GM19043 (cell line): Measurements from ENCODE around the gene ALB.
"Not testable (repeated sequence)": the region's sequence is repeated elsewhere in the genome, so short reads cannot be mapped to it uniquely, and the experiment has no call there.

ENCODE experiments used
- ATAC-seq: cut with Tn5 transposase; IDR thresholded peaks from one replicate; pipeline ENCODE4 v1.9.1; 2021; ENCODE audit warnings: low read depth; ENCODE audit not compliant: unreplicated experiment

ALB gene

GRCh38 chr4:73404042-73404441, at the start of gene ALB:
TSS of gene ALB (plus strand) at chr4:73404287. CDS start at chr4:73404328, 41 bp downstream.
- no peak for ATAC-seq

- not testable (repeated sequence) for ATAC-seq
These were observed 46.9 kb upstream of the ALB start for GRCh38 chr4:73357174-73357573.

GRCh38 chr4:73369506-73370199, 34.4 kb upstream of the ALB start:
- ATAC-seq, result not testable (repeated sequence)

- no peak for ATAC-seq
These were observed 28.8 kb upstream of the ALB start for GRCh38 chr4:73375328-73375741.

- no peak for ATAC-seq
These were observed 27.8 kb upstream of the ALB start for GRCh38 chr4:73376251-73376650.

- no peak for ATAC-seq
These were observed 27.1 kb upstream of the ALB start for GRCh38 chr4:73376976-73377375.

GRCh38 chr4:73378887-73379286, 25.2 kb upstream of the ALB start:
- ATAC-seq, result no peak

- ATAC-seq, result no peak
These were observed 24.1 kb upstream of the ALB start for GRCh38 chr4:73379946-73380345.

- ATAC-seq, result no peak
These were observed 22.9 kb upstream of the ALB start for GRCh38 chr4:73381214-73381613.

GRCh38 chr4:73383452-73383851, 20.6 kb upstream of the ALB start:
- ATAC-seq, result no peak

GRCh38 chr4:73387552-73387951, 16.5 kb upstream of the ALB start:
- peak; percentile 58 for ATAC-seq

- ATAC-seq, result no peak
These were observed 15.2 kb upstream of the ALB start for GRCh38 chr4:73388887-73389286.

- ATAC-seq, result not testable (repeated sequence)
These were observed 14.4 kb upstream of the ALB start for GRCh38 chr4:73389663-73390062.

GRCh38 chr4:73391774-73392173, 12.3 kb upstream of the ALB start:
- ATAC-seq, result no peak

GRCh38 chr4:73392936-73393335, 11.2 kb upstream of the ALB start:
- no peak for ATAC-seq

GRCh38 chr4:73396304-73396703, 7.8 kb upstream of the ALB start:
- no peak for ATAC-seq

- ATAC-seq, result no peak
These were observed 6.8 kb upstream of the ALB start for GRCh38 chr4:73396993-73397972.

- ATAC-seq, result no peak
These were observed 2.7 kb upstream of the ALB start for GRCh38 chr4:73401412-73401811.

GRCh38 chr4:73404457-73404856, 370 bp downstream of the ALB start:
- ATAC-seq, result no peak

- no peak for ATAC-seq
These were observed 1.1 kb downstream of the ALB start for GRCh38 chr4:73405138-73405537.

GRCh38 chr4:73406548-73406875, 2.4 kb downstream of the ALB start:
- no peak for ATAC-seq

- no peak for ATAC-seq
These were observed 3.2 kb downstream of the ALB start for GRCh38 chr4:73407227-73407673.
